ENCODE measurements around the gene CRELD2. TPM values are rescaled to one million over a fixed set of nuclear protein-coding genes. Genes with fewer than 3 reads are reported as not detected.

The CRELD2 gene
- total RNA-seq, 1 donor from 2014 or later = 42.7 TPM

DNA sequence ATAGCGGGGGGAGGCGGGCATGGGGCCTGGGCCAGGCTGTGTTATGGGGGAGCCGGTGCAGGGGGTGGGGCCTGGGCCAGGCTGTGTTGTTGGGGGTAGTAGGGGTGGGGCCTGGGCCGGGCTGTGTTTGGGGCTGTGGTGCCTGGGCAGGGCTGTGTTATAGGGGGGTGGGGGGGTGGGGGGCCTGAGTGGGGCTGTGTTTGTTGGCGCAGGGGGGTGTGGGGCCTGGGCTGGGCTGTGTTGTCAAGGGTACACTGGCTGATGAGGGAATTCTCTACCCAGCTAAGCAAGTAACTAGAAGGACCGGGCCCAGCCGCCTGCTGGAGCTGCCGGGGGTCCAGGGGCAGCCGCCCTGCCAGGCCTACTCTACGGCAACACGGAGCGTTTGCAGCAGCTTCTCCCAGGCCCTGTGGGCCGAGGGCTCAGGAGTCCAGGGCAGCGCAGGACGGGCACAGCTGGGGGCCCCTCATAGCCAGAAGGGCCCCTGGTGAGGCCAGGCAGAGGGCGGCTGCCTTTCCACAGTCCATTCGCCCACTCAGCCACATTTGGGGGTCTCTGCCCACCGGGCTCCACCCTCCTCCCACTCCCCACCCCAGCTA, 32.1 kb downstream of the CRELD2 start:
- H3K27me3 ChIP-seq (ENCODE audit: low read depth) = no peaks in the 10 kb centered on the region
- H3K9me3 ChIP-seq = no peaks in the 10 kb centered on the region
- DNase-seq = peak; percentile 78
- no peak overlapping the region for H3K4me3 ChIP-seq
- TF ChIP-seq, protein P1, sequence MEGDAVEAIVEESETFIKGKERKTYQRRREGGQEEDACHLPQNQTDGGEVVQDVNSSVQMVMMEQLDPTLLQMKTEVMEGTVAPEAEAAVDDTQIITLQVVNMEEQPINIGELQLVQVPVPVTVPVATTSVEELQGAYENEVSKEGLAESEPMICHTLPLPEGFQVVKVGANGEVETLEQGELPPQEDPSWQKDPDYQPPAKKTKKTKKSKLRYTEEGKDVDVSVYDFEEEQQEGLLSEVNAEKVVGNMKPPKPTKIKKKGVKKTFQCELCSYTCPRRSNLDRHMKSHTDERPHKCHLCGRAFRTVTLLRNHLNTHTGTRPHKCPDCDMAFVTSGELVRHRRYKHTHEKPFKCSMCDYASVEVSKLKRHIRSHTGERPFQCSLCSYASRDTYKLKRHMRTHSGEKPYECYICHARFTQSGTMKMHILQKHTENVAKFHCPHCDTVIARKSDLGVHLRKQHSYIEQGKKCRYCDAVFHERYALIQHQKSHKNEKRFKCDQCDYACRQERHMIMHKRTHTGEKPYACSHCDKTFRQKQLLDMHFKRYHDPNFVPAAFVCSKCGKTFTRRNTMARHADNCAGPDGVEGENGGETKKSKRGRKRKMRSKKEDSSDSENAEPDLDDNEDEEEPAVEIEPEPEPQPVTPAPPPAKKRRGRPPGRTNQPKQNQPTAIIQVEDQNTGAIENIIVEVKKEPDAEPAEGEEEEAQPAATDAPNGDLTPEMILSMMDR (IDR thresholded peaks at IDR 0.05) = no peak
- intact Hi-C loops (cut with DNase I) = no loop called here
- no peaks in the 10 kb centered on the region for H3K36me3 ChIP-seq
- H3K4me1 ChIP-seq = peaks cover 60% of the 10 kb centered on the region
- peak overlapping the region; percentile 94 for H3K27ac ChIP-seq
- no peak for ATAC-seq

DNA sequence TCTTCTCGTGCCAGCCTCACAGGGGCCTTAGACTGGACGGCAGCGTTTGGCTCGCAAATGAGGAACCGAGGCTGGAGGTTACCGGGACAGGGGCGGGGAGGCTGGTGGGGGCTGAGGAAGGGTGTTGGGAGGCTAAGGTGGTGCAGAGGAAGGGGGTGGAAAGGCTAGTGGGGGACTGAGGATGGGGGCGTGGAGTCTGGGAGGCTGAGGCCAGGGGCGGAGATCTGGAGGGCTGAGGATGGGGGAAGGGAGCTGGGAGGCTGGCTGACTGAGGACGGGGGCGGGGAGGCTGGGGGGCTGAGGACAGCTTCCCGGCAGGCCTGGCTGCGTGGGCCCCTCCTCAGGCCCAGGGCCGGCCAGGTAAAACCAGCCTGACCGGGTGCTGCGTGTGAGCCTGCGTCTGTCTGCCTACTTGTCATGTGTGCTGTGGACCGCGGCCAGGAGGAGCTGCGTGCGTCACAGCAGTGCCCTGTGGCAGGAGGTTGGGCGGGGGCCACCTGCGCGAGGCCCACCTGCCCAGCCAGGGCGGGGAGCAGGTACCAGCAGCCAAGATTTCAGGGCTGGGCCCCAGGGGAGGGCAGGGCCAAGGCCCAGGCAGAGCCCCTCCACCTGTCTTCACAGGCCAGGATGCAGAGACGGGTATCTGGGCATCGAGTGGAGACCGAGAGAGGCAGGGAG, 32.7 kb downstream of the CRELD2 start:
- ATAC-seq = peak; percentile 62 to 67
- DNase-seq = peak; percentile 97
- Histone ChIP-seq H3K27me3 (ENCODE audit: low read depth) (no peaks in the 10 kb centered on the region), H3K27ac (peak overlapping the region; percentile 94), H3K4me3 (no peak overlapping the region), H3K36me3 (no peaks in the 10 kb centered on the region), H3K4me1 (peaks cover 60% of the 10 kb centered on the region), H3K9me3 (no peaks in the 10 kb centered on the region)
- TF ChIP-seq, protein P1 (IDR thresholded peaks at IDR 0.05) = no peak
- intact Hi-C loops (cut with DNase I) = no loop called here

DNA sequence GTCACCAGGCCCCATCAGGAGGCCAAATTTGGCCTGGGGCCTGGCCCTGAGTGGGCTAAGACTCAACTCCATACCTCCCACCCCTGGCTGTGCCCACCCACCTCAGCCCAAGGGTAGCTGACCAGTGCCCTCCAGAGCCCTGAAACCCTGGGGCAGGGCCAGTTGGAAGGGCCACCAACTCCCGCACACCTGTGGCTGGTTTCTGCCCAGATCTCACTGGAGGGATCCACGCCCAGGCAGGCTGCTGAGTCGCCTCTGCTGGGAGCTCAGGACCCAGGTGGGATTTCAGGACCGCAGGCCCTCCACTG, 33.2 kb downstream of the CRELD2 start:
- H3K4me3 ChIP-seq = no peak overlapping the region

DNA sequence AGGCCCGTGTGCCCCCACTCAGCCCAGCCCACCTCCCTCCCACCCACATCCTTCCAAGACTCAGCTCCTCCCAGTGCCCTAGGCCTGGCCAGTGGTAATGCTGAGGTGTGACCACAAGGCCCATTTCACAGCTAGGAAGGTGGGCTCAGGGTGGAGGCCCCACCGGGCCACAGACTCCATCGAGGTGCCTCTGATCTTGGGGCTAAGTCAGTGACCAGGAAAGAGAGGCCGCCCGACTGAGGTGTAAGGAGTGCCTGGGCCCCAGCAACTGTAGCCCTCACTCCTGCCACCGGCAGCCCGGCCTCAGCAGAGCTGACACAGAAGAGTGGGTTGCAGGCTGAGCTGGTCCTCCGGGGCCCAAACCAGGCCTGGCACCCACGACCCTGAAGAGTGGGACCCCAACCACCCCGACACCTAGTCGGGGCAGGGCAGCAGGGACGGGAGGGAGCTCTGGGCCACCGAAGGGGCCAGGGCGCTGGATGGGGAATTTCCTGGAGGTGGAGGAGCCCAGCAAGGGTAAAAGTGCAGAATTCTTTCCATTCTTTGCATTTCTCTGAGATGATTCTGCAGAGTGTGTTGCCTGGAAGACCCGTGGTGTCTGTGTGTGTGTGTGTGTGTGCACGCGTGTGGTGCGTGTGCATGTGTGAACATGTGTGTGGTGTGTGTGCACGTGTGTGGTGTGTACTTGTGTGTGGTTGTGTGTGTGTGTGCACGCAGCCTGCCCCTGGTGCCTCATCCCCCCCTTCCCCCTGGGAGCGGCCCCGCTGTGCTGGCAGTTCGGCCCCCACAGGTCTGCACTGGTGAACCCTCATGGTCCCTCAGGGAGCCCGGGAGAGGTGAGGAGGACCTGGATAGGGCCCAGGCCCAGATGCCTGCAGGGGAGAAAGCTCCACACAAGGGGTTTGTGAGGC, 33.8 kb downstream of the CRELD2 start:
- Histone ChIP-seq H3K27me3 (ENCODE audit: low read depth) (no peaks in the 10 kb centered on the region), H3K4me1 (peaks cover 63% of the 10 kb centered on the region), H3K36me3 (no peaks in the 10 kb centered on the region), H3K27ac (peak overlapping the region; percentile 91), H3K4me3 (no peak overlapping the region), H3K9me3 (no peaks in the 10 kb centered on the region)
- DNase-seq (no peak), ATAC-seq (no peak)
- intact Hi-C loops (cut with DNase I) = no loop called here
- TF ChIP-seq, protein P1 (IDR thresholded peaks at IDR 0.05) = no peak

More for the DNA sequence above, 33.2 kb downstream of the CRELD2 start:
- Histone ChIP-seq H3K36me3 (no peaks in the 10 kb centered on the region), H3K4me1 (peaks cover 60% of the 10 kb centered on the region), H3K9me3 (no peaks in the 10 kb centered on the region), H3K27ac (peak overlapping the region; percentile 91), H3K27me3 (ENCODE audit: low read depth) (no peaks in the 10 kb centered on the region)
- ATAC-seq (no peak), DNase-seq (no peak)
- intact Hi-C loops (cut with DNase I) = no loop called here
- TF ChIP-seq, protein P1 (IDR thresholded peaks at IDR 0.05) = no peak

DNA sequence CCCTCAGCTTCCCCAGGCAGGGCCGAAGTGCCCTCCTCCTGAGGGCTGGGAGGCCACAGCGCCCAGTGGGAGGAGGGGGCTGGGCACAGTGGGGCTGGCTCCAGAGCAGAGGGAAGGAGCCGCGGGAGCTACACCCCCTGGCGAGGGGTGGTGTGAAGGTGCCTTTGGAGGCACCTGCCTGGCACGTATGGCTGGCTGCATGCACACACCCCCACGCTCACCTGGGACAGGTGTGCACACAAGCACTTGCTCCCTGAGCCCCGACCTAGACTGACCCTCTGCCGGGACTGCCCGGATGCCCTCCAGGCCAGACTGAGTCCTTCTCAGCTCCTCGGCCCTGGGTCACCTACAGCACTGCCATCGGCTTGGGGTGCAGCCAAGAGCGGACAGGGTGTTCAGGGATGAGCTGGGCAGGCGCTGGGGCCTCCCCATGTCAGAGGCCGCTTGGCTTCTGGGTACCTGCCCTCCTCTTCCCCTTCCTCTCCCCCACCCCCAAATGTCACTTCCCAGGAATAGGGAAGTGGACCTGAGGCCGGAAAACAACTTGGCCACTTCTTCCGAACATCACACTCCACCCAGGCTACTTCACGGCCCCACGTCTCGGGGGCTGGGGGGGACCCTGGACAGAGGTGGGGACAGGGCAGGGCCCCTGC, 34.7 kb downstream of the CRELD2 start:
- peak; percentile 85 for DNase-seq
- peak; percentile 0 to 1 for ATAC-seq
- H3K27me3 ChIP-seq (ENCODE audit: low read depth) = no peaks in the 10 kb centered on the region
- TF ChIP-seq, protein P1 (IDR thresholded peaks at IDR 0.05) = peak; percentile 10
- H3K4me3 ChIP-seq = peak overlapping the region; percentile 17
- peaks cover 66% of the 10 kb centered on the region for H3K4me1 ChIP-seq
- intact Hi-C loops (cut with DNase I) = no loop called here
- H3K36me3 ChIP-seq = no peaks in the 10 kb centered on the region
- no peaks in the 10 kb centered on the region for H3K9me3 ChIP-seq
- peak overlapping the region; percentile 91 for H3K27ac ChIP-seq

All from lower lobe of right lung (tissue), 2 donors.